Transverse colon (tissue), 4 donors: ENCODE results near the gene SMIM28. TPM values are rescaled to one million over a fixed set of nuclear protein-coding genes. Genes with fewer than 3 reads are reported as not detected.

Experiments
- DNase-seq: peaks from one replicate; pipeline ENCODE4 v3.0.0-alpha.2; 2019
- H3K27ac ChIP-seq, 4 donors: fragments of 200-600 bp; sonication (generic); 2 replicates each; pipeline ENCODE4 v1.5.1; 2016 to 2018; ENCODE audit warnings: inconsistent platforms in 4 of 4
- H3K27me3 ChIP-seq: fragments of 200-600 bp; sonication (generic); 2 replicates; pipeline ENCODE4 v1.5.1; 2017; ENCODE audit warnings: inconsistent platforms
- H3K36me3 ChIP-seq, 4 donors: fragments of 200-600 bp; sonication (generic); 2 replicates each; pipeline ENCODE4 v1.5.1; 2017 to 2019; ENCODE audit warnings: inconsistent platforms in 4 of 4
- H3K4me1 ChIP-seq, 4 donors: fragments of 200-600 bp; sonication (generic); 2 replicates each; pipeline ENCODE4 v1.5.1; 2017 to 2020; ENCODE audit warnings: inconsistent platforms in 4 of 4
- H3K4me3 ChIP-seq, 4 donors: fragments of 200-600 bp; sonication (generic); 1 replicate in 1 of 4; 2 replicates in 3 of 4; pipeline versions ENCODE4 v1.5.1 to v1.6.1; 2017 to 2019; ENCODE audit warnings: inconsistent platforms in 4 of 4
- H3K9me3 ChIP-seq, 2 donors: fragments of 200-600 bp; sonication (generic); 2 replicates each; pipeline ENCODE4 v1.5.1; 2017 to 2019; ENCODE audit warnings: inconsistent platforms in 2 of 2
- CTCF ChIP-seq, 5 experiments: fragments of 200-600 bp in 3 of 5; fragments of 450-650 bp in 2 of 5; sonication (generic) in 3 of 5; IDR thresholded peaks; 1 replicate in 2 of 5; 2 replicates in 3 of 5; pipeline ENCODE4 v1.5.1; 2016 to 2017; ENCODE audit warnings: antibody characterized with exemption in 5 of 5, inconsistent platforms in 3 of 5, mild to moderate bottlenecking in 2 of 5, moderate library complexity in 1 of 5
- EP300 ChIP-seq: sonication (generic); formaldehyde crosslinking; IDR thresholded peaks from one replicate; pipeline ENCODE4 v1.6.1; 2017; ENCODE audit warnings: antibody characterized with exemption, low read depth
- POLR2A ChIP-seq: fragments of 450-650 bp; IDR thresholded peaks from one replicate; pipeline ENCODE4 v1.6.1; 2016; ENCODE audit warnings: antibody characterized with exemption, mild to moderate bottlenecking, moderate library complexity
- POLR2AphosphoS5 ChIP-seq, 3 donors: sonication (generic); formaldehyde crosslinking; IDR thresholded peaks; one replicate each; pipeline ENCODE4 v1.6.1; 2016; ENCODE audit warnings: antibody characterized with exemption in 3 of 3
- WGBS, 2 donors: methylation state at CpG; one replicate each; pipeline ENCODE4 v1.1.5; 2018; ENCODE audit warnings: low coverage in 1 of 2; 5-methylcytosine and 5-hydroxymethylcytosine counted together
- in situ Hi-C, 4 donors: fragments of 200-750 bp; cut with MboI; loops; one replicate each; pipeline versions ENCODE4 v1.15.0 to v1.15.1; 2017; ENCODE audit warnings: low sequenced_read_pairs in 3 of 4, low pct_ligation_motif_present in 1 of 4, low pct_unique_long_range_greater_than_20kb in 1 of 4
- intact Hi-C: fragments of 100-400 bp; cut with DNase I; formaldehyde crosslinking; loops from one replicate; pipeline ENCODE4 v1.15.1; 2023; ENCODE audit warnings: low total_unique reads
- total RNA-seq, 4 donors: library from RNA; depleted of rRNA; stranded (reverse); fragments of >200 nt; gene quantifications; one replicate each; pipeline ENCODE4 v1.1.0, GENCODE V29; 2016

SMIM28 gene
- total RNA-seq, 4 donors from 2014 or later, result 0.96 TPM; not detected in 3

DNA sequence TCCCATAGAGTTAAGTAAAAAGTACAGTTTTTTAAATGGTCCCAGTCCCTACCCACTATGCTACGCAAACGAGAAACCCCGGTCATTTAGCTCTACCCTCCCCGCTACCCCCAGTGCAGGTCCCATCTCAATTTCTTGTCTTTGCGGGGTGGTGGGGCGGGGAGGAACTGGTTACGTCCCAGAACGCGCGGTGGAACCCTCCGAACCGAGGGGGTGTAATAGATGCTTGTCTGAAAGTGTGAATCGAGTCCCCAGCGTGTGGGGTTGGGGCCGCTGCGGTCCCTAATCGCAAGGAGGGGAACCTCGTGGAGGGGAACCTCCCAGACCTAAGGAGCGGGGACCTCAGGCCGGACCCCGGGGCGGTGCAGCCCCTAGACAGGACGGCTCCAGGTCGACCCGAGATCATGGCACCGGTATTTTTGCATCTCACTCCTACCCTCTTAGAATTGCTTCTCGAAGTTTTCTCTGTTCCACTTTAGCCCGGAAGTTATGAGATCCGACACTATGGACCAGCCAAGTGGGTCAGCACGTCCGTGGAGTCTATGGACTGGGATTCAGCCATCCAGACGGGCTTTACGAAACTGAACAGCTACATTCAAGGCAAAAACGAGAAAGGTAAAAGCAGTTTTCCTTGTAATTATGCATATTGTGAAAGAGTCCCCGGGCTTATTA lies 27.1 kb downstream of the SMIM28 start:
- peak overlapping the region; percentile 66 to 86 (median 82) for H3K4me3 ChIP-seq
- H3K4me1 ChIP-seq, result peaks cover 0 to 19% (median 14%) of the 10 kb centered on the region in 4 donors
- DNase-seq, result peak; percentile 44
- WGBS, 2 donors, result 7 to 20% methylated on average over 1 to 35 of the region's 35 CpGs
- H3K27me3 ChIP-seq, result no peaks in the 10 kb centered on the region
- intact Hi-C loops (loop anchor here (10.0 kb wide), 1 partner anchor 290 kb away; no protein-coding TSS in a partner anchor), in situ Hi-C loops (loop anchor here in 3 of 4 donors (25.0 kb wide), 2 partner anchors 293 to 357 kb away; partner anchors contain the start of genes CCDC28A (in 2 of the 3) and PERP (in 2 of the 3))
- TF ChIP-seq EP300 (no peak), POLR2AphosphoS5 (IDR thresholded peaks at IDR 0.05) (no peak), POLR2A (no peak), CTCF (IDR thresholded peaks at IDR 0.05) (no peak)
- peaks cover 0 to 23% (median 7%) of the 10 kb centered on the region in 4 donors for H3K36me3 ChIP-seq
- H3K27ac ChIP-seq, result peak overlapping the region; percentile 94 to 97 (median 95)
- no peaks in the 10 kb centered on the region for H3K9me3 ChIP-seq

GRCh38 chr6:138405816-138406413 lies 28.2 kb downstream of the SMIM28 start:
- intact Hi-C loops, result loop anchor here (10.0 kb wide), 1 partner anchor 291 kb away; no protein-coding TSS in a partner anchor

DNA sequence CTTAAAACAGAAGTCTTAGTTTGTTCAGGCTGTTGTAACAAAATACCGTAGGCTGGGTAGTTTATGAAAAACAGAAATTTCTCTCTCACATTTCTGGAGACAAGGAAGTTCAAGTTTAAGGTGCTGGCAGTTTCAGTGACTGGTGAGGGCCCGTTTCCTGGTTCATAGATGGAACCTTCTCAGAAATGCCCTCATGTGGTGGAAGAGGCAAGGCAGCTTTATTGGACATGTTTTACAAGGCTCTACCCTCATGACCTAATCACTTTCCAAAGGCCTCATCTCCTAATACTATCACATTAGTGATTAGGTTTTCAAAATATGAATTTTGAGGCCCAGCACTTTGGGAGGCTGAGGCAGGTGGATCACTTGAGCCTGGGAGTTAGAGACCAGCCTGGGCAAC lies 28.7 kb downstream of the SMIM28 start:
- Histone ChIP-seq H3K27me3 (no peaks in the 10 kb centered on the region), H3K9me3 (no peaks in the 10 kb centered on the region), H3K36me3 (peaks cover 0 to 29% (median 8%) of the 10 kb centered on the region in 4 donors), H3K4me1 (peaks cover 0 to 33% (median 14%) of the 10 kb centered on the region in 4 donors), H3K27ac (peak overlapping the region; percentile 94 to 97 (median 95)), H3K4me3 (no peak overlapping the region)
- WGBS, 2 donors, result 38 to 44% methylated on average over 1 to 2 of the region's 2 CpGs
- intact Hi-C loops, result loop anchor here (10.0 kb wide), 1 partner anchor 292 kb away; no protein-coding TSS in a partner anchor
- in situ Hi-C loops, result loop anchor here in 3 of 4 donors (25.0 kb wide), 2 partner anchors 294 to 356 kb away; partner anchors contain the start of genes CCDC28A (in 2 of the 3) and PERP (in 2 of the 3)
- DNase-seq, result peak; percentile 43
- TF ChIP-seq CTCF (IDR thresholded peaks at IDR 0.05) (peak in 1 of 5 experiments; percentile 4), EP300 (no peak), POLR2A (no peak)

More at GRCh38 chr6:138405816-138406413, 28.2 kb downstream of the SMIM28 start:
- TF ChIP-seq CTCF (IDR thresholded peaks at IDR 0.05) (no peak), EP300 (no peak), POLR2AphosphoS5 (IDR thresholded peaks at IDR 0.05) (no peak), POLR2A (no peak)
- DNase-seq, result no peak
- H3K27me3 ChIP-seq, result no peaks in the 10 kb centered on the region
- 43 to 61% methylated on average over 5 of the region's 5 CpGs for WGBS, 2 donors
- H3K27ac ChIP-seq, result peak overlapping the region; percentile 94 to 97 (median 95)
- peaks cover 0 to 24% (median 7%) of the 10 kb centered on the region in 4 donors for H3K36me3 ChIP-seq
- H3K9me3 ChIP-seq, result no peaks in the 10 kb centered on the region
- peaks cover 0 to 28% (median 14%) of the 10 kb centered on the region in 4 donors for H3K4me1 ChIP-seq
- in situ Hi-C loops, result loop anchor here in 3 of 4 donors (25.0 kb wide), 2 partner anchors 294 to 356 kb away; partner anchors contain the start of genes CCDC28A (in 2 of the 3) and PERP (in 2 of the 3)
- peak overlapping the region in 1 of 4 donors; percentile 83 for H3K4me3 ChIP-seq
